Ramos (cell line): ENCODE measurements around the gene SUPT4H1.

Source experiments
- in situ Hi-C: fragments of 300-500 bp; cut with MboI; formaldehyde crosslinking; loops from one replicate; pipeline ENCODE4 v1.14.3; 2022; ENCODE audit warnings: low sequenced_read_pairs; ENCODE audit not compliant: unreplicated experiment

The SUPT4H1 gene

DNA sequence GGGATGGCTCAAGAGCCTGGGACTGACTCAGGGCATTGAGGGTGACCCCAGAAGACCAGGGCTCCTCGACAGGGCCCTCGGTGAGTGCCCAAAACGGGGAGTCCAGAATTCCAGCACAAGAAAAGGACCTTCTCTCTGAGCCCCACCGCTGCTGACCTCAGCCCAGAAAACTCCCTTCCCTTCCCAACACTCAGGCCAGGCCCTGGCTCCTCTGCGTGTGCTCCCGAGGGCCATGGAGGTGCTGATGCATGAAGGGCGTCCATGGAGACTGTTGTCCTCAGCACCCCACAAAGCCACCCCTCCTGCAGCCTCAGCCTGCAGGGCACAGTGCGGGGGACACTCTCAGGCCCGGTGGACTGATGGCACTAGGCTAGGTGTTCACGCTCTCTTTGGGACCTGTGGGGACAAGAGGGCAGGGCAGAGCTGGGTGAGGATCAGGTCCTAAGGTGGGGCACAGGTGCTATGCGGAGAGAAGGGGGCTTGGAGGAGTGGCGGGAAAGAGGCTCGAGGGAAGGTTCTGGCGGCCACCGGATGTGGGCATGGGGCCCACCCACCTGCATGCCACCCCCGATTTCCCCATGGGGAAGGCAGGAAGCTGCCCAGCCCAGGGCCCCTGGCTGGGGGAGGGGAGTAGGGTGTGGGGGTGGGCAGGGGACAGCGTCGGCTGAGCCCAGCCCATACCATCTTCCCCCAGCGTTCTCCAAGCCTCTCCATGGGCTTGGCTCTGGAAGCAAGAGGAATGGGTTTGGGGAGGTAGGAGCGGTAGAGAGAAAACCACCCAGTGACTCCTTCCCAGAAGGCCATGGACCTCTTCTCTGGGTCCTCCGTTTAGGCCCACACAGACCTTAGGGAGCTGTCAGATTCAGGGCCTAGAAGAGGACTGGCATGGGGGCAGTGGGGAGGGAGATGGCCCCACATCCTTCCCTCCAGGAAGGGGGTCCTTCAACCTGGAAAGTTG is 18.9 kb downstream of the SUPT4H1 start:
- in situ Hi-C loops = loop anchor here (10.0 kb wide), 1 partner anchor 778 kb away; no protein-coding TSS in a partner anchor

DNA sequence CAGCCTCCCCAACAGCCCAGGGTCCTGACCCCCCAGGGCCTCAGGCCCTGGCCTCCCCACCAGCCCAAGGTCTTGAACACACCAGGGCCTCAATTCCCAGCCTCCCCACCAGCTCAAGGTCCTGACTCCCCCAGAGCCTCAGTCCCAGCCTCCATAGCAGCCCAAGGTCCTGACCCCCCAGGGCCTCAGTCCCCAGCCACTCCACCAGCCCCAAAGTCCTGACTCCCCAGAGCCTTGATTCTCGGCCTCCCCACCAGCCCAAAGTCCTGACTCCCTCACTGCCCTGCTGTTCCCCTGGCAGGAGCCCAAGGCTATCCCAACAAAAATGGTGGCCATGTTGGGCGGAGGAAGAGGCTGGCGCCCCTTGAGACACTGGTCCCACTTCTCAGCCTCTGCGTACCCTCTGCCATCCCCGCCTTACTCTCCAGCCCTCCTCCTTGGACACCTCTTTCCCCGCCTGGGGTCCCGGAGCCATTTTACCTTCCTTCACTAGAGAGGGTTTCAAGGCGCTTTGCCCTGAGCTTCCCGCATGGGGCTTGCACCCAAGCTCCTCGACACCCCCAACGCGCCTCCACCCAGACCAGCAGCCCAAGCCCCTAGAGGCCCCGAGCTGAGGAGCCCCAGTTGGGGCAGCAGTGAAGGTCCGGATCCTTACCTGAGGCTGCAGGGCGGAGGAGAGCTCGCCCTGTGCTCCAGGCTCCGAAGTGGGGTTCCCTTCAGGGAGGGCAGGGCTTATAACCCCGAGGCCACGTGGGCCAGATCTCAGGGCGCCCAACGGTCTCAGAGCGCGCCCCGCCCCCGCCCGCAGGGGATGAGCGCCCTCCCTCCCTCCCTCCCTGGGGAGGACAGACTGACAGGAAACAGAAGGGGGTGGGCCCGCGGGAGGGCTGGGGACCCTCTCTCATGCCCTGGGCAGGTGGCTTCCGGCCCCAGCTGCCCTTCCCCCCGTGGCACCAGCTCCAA is 19.9 kb downstream of the SUPT4H1 start:
- in situ Hi-C loops = loop anchor here (10.0 kb wide), 1 partner anchor 777 kb away; no protein-coding TSS in a partner anchor

DNA sequence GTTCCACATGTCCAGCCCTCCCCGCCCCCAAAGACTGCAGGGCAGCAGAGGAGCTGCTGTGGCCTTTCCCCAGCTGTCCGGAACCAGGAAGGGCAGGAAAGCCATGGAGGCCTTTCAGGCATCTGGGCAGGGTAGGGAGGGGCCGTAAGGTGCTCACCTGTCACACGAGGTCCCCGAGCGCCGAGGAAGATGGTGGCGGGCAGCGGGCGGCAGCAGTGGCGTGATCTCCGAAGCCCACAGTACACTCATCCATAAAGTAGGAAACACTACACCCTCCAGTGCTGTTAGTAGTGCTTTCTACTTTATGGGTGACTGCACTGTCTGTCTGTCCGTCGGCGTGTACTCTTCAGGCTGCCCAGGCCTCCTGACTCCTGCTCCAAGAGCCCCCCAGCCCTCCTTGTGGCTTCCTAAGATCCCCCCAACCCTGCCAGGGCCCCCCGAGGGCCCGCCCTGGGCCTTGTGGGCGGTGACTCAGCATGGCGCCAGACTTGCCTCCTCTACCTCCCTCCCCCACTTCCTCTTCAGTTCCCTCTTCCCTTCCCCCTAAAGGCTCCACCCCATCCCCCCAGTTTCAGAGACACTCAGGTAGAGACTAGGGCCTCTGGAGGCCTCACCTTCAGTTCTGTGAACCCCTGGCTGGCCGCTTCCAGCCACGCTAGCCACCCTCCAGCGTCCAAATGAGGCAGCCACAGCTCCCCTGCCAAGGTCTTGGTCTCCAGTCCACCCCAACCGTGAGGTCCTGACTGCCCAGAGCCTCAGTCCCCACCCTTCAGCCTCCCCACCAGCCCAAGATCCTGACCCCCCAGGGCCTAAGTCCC is 20.8 kb downstream of the SUPT4H1 start:
- in situ Hi-C loops = loop anchor here (10.0 kb wide), 1 partner anchor 776 kb away; no protein-coding TSS in a partner anchor

DNA sequence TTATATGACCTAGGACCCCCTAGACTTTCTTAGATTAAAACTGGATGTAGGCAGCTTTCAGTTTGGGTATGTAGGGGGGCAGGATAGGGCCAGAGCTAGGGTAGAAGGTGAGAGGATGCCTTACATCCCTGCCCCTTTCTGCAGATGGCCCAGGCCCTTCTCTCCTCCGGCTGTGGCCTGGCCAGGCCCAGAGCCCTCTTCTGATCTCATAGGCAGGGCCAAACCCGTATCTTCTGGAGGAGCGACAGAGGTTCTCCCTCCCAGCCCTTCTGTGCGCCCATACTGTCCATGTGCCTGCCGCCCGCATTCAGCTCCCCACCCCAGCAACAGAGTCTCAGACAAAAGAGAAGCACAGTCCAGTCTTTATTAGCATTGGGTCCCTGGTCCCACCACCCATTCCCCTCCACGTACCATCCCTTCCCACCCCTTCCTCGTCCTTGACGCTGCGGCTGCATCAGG is 21.4 kb downstream of the SUPT4H1 start:
- in situ Hi-C loops = loop anchor here (10.0 kb wide), 1 partner anchor 776 kb away; no protein-coding TSS in a partner anchor

DNA sequence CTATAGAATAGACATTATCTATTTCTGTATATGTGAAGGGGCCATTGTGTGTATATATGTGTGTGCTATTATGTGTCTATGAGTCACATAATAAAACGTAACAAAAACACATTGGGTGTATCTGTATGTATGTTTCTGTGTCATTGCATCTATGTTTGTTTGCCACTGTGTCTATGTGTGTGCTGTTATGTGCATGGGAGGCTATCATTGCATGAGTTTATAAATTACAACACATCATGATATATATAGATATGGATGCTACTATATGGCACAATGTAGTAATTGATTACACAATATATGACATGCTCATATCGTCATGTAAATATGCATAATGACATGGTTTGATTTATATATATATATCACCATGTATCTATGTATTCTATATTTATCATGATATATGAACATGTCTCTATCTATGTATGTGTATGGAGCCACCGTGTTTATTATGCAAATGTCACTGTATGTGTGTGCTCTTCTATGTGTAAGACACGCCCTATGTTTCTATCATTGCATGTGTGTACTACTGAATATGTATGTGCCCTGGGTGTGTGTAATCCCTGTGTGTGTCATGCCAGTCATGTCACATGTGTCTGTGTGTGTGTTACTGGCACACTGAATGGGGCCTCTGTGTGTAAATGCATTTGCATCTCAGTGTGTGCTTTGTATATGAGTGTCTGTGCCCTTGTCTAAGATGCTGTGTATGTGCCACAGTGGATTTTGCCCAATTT is 22.0 kb downstream of the SUPT4H1 start:
- in situ Hi-C loops = loop anchor here (10.0 kb wide), 1 partner anchor 775 kb away; no protein-coding TSS in a partner anchor

DNA sequence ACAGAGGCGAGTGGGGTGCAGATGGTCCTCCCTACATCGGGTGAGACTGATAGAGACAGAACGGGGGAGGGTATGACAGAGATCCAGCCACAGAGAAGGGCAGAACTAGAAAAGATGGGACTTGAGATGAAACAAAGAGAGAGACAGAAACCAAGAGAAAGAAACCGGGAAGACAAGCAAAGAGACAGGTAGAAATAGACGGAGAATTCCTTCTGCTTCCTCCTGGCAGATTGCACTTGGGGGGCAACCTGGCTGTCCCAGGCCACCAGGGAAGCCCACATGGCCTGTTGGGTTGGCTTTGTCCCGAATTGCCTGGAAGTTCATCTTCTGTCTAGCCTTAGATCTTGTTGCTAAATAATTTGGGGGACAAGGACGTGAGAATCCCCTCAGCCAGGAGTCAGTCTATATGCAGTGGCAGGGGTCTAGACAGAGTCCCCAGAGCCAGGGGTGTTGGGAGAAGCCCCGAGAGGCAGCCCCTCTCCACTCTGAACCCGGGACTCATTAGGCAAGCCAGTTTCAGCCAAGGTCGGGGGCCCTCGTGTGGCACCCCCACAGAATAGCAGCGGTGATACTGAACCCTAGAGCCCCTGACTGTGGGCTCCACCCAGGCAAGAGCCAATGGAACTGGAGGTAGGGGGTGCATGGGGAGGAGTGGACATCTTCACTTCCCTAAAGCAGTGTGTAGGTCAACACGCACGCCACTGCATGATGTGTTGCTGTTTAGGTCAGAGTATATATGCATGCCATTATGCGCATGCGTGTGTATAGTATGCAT is 22.8 kb downstream of the SUPT4H1 start:
- in situ Hi-C loops = no loop called here

DNA sequence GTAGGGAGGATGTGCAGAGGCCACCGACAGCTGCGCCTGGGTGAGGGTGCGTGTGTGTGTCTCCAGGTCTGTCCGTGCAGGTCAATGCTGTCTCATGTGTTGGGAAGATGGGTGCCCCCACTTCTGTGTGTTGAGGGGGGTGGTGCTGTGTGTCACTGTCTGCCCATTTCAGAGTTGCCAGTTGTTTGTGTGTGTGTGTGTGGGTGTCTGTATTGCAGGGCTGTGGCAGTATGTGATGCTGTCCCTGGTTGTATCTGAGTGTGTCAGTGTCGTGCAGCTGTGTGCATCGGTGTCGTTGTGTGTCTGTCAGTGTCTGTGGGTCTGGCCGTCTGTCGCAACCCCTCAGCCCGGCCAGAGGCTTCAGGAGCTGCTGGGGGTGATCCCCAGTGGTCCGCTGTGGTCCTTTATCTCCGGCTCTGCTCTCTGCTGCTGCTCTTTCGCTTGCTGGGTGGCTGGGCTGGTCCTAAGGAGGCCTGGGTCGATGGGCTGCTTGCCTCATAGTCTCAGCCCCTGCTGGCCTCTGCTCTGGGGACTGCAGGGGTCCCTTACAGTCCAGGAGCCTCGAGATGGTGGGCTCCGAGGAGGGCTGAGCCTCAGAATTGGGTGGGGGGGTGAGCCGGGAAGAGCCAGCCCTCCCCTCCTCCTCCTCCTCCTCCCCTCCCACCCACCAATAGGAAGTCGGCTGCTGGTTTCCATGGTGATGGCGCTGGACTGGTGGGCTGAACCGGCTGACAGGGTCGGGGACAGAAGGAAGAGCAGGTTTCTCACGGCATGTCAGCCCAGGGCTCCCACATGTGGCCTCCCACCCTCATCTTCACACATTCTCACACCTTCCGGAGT is 23.6 kb downstream of the SUPT4H1 start, which contains the start of gene TSPOAP1:
Gene TSPOAP1, minus strand, starts transcription at position 601 of the 840 bp plus-strand sequence. CDS start 875 bp downstream, outside the sequence.
- in situ Hi-C loops = no loop called here

DNA sequence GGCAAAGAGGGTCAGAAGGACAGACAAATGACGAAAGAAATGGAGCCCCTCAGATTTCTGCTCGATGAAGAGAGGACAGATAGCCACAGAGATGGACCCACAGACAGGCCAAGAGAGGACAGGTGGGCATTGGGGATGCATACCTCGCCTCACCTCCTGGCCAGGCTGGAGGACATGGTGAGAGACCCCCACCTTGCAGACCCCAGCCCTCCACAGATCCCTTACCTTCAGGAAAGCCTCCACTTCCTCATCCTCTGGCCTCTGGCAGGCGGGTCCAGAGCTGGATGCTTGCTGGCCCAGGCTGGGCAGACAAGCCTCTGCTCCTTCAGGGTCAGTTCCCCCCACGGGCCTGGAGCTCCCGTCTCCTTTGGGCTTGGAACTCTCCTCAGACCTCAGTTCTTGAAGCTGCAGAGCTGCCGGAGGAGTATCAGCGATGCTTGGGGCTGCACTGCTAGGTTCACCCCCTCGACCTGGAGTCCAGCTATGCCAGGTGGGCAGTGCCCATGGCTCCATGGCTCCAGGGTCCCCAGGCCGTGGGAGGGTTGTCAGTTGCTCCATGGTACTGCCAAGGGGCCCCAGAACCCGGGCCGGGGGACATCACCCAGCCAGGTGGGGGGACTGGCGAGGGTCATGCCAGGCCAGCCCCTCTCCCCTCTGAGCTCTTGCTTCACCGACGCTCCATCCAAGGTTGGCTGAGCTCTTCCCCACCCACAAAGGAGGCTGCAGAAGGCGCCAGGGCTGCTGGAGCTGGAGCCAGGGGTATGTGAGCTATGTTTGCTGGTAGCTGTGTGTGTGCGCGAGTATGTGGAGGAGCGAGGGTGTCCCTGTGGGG is 24.4 kb downstream of the SUPT4H1 start:
- in situ Hi-C loops = no loop called here

DNA sequence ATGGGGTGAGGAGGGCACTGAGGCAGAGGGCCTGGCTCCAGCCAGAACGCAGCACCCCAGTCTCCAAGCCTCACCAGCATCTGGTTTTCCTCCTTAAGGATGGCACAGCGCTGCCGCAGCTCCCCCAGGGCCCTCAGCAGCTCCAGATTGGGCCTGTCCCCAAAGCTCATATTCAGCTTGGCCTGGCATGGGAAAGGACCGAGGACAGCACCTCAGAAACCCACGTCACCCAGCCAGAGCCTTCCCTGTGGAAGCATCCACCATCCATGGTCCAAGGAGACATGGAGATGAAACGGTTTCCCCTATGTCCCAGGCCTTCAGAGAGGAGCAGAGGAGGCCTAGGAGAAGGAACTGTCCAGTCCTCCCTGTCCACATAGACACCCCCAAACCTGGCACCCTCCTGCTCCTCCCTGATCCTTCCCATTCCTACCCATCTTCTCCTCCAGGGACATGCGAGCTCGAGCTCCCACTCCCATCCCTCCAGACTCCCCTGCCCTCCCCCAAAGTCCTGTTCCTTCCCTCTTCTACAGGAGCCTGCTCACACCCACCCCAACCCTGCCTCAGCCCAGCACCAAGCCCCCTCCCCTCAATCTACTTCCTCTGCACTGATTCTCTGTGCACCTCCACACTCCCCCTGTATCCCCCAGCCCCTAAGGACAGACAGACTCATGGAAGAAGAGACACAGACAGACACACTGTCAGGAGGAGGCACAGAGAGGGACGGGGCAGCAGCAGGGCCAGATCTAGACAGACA is 25.2 kb downstream of the SUPT4H1 start:
- in situ Hi-C loops = no loop called here

DNA sequence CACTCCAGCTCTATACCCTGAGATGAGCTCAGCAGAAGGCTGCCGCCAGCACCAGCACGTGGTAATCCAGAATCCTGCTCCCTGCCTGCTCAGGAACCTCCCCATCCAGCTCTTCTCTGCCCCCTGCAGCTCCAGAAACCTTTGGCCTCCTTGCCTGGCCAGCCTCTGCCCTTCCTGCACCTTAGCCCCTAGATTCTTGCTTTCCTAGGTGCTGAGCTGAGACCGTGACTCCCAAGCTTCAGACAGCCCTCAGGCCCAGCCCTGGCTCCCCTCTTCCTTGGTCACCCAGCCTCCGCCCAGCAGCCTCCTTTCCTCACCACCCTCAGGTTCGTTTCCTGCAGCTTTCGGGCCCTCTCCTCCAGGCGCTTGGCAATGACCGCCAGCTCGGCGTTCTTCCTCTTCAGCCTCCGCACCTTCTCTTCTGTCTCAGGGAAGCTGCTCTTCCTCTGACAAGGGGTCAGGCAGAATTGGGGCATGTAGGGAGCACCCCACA is 26.0 kb downstream of the SUPT4H1 start:
- in situ Hi-C loops = no loop called here

DNA sequence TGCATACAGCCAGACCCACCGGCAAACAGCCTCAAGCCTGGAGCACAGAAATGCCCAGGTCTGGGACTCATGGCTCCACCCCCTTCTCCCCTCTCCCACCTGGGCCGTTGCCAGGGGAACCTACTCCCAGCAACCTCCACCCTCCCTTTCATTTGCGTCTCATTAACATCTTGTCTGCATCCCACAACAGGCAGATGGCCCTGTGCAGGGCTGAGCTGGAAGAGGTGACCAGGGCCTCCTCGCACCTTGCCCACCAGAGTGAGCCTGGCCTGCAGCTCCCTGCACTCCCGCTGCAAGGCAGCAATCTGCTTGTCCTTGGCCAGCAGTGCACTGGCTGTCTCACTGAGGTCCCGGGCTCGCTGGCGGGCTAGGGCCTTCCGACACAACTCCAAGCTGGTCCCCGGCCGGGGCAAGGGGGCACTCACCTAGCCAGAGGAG is 26.7 kb downstream of the SUPT4H1 start:
- in situ Hi-C loops = no loop called here

DNA sequence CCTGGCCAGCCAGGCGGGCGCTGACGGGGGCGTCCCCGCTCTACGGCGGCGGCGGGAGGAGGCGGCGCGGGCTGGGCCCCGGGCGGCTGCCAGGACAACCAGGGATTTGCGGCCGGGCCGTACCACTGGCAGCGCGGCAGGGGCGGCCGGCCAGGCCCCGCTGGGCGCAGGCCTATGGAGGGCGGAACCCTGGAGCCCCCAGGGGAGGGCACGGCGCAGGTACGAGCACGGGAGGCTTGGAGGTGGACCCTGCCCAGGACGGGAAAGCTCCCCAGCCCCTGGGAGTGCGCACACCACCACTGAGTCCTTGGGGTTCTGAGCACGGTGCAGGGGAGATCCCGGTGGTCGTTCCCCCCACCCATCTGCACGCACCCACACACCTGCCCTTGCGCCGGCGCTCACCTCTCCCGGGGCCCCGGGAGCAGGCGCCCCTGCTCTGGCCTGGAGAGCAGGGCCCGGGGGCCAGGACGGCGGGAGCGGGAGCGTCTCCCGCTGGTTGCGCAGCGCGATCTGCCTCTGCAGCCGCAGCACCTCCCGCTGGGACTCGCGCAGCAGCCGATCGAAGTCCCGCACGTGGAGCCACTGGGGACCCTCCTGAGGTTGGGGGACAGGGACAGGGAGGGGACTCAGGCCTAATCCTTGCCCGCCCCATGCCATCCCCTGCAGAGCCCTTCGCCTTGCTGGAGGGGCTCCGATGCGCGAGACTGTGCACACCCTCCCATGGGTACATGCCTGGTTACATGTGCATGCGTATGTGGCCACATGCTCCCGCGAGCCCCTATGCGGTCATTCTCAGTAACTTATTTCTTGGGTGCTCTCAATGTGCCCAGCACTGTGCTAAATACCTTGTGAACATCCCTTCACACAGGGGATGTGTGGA is 27.4 kb downstream of the SUPT4H1 start:
- in situ Hi-C loops = no loop called here

DNA sequence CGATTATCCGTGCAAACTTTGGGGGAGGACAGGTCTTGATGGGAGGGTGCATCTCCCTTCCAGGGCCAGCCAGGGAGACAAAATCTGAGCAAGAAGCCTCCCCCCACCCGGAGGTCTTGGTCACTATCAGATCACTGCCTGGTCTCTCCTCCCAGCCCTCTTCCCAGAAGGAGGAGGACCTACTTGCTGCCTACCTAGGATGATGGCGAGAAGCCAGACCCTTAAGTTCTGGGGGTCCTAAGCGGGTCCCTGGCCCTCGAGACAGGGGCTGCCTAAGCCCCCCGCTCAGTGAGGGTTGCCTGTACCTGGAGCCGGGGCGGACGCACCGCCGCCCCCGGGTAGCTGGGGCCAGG is 28.0 kb downstream of the SUPT4H1 start:
- in situ Hi-C loops = no loop called here

DNA sequence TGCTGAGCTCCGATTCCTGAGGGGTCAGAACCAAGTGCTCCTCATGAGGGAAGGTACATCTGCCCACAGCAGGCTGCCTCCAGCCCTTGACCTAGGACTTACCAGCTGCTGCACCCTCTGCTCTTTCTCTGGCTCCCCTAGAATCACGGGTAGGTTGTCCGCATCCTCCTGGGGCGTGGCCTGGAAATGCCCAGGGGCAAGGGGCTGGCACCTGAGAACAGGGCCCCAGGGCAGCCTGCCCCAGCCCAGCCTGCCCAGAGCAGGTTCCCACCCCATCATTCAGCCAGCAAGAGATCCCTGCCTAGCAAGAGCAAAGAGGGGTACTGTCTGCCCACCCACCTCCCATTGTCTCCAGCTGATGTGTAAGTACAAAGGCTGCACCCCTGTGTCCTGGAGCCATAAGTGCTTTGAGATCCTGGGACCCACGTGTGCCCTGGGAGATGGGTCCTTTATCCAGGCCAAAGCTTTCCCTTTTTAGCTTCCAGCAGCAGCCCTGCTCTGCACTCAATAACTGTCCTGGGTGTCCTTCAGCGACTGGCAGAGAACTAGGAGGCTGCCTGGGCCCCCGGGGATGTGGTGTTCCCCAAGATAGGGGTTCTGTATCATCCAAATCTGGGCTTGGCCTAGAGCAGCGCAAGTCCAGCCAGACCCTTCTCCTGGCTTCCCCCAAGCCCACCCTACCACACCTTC is 28.5 kb downstream of the SUPT4H1 start:
- in situ Hi-C loops = no loop called here
